ENCODE data around the gene AZIN2. TPM values are rescaled to one million over a fixed set of nuclear protein-coding genes. Genes with fewer than 3 reads are reported as not detected.

The AZIN2 gene
- total RNA-seq, 4 donors from 2014 or later, result 1.5 to 3.5 (median 1.7) TPM; not detected in 1

GRCh38 chr1:33061834-33062233 is 19.1 kb upstream of the AZIN2 start:
- TF ChIP-seq CTCF (IDR thresholded peaks at IDR 0.05; ENCODE audit: low read depth), result no peak

- TF ChIP-seq CTCF (IDR thresholded peaks at IDR 0.05; ENCODE audit: low read depth), result no peak
These were observed 15.7 kb upstream of the AZIN2 start for GRCh38 chr1:33065301-33065700.

- no peak for TF ChIP-seq CTCF (IDR thresholded peaks at IDR 0.05; ENCODE audit: low read depth)
These were observed 10.3 kb upstream of the AZIN2 start for GRCh38 chr1:33070628-33071027.

- no peak for TF ChIP-seq CTCF (IDR thresholded peaks at IDR 0.05; ENCODE audit: low read depth)
These were observed 8.2 kb upstream of the AZIN2 start for GRCh38 chr1:33072707-33073106.

GRCh38 chr1:33074193-33074945 is 6.6 kb upstream of the AZIN2 start:
- TF ChIP-seq CTCF (IDR thresholded peaks at IDR 0.05; ENCODE audit: low read depth), result no peak

- no peak for TF ChIP-seq CTCF (IDR thresholded peaks at IDR 0.05; ENCODE audit: low read depth)
These were observed 2.8 kb upstream of the AZIN2 start for GRCh38 chr1:33078030-33078591.

GRCh38 chr1:33080373-33080772 is 580 bp upstream of the AZIN2 start:
- no peak for TF ChIP-seq CTCF (IDR thresholded peaks at IDR 0.05; ENCODE audit: low read depth)

Data from subcutaneous adipose tissue (tissue), 4 donors.